OCI-LY3 (cell line): ENCODE results near the gene PSMC3IP.

Experiments
- H2AFZ ChIP-seq: fragments of 200-600, 300-600 bp; shearing (Covaris generic); 2 replicates; pipeline ENCODE4 v1.6.0; 2014; ENCODE audit warnings: antibody characterized with exemption, low read depth, low read length
- H3K27ac ChIP-seq: fragments of 200-600, 300-600 bp; sonication (generic); 2 replicates; pipeline ENCODE4 v1.5.1; 2014; ENCODE audit warnings: mild to moderate bottlenecking, low read length, moderate library complexity, mixed read lengths
- H3K27me3 ChIP-seq: fragments of 200-600, 300-600 bp; sonication (generic); 2 replicates; pipeline ENCODE4 v1.6.1; 2014; ENCODE audit warnings: low read depth, low read length, mixed read lengths
- H3K36me3 ChIP-seq: fragments of 200-600, 300-600 bp; sonication (generic); replicated peaks from 2 replicates; pipeline ENCODE3; 2014; ENCODE audit warnings: low read depth, low read length, mixed read lengths
- H3K4me1 ChIP-seq: fragments of 300-600, 200-600 bp; sonication (generic); 2 replicates; pipeline ENCODE4 v1.6.1; 2014; ENCODE audit warnings: low read length, mixed read lengths
- H3K4me2 ChIP-seq: fragments of 200-600, 300-600 bp; sonication (generic); 2 replicates; pipeline ENCODE4 v1.6.1; 2014; ENCODE audit warnings: low read length, mixed read lengths
- H3K4me3 ChIP-seq: fragments of 300-600, 200-600 bp; sonication (generic); 2 replicates; pipeline ENCODE4 v1.5.1; 2014; ENCODE audit warnings: antibody characterized with exemption, mild to moderate bottlenecking, low read length, moderate library complexity
- H3K79me2 ChIP-seq: fragments of 300-600, 200-600 bp; shearing (Covaris generic); 2 replicates; pipeline ENCODE4 v1.6.1; 2014; ENCODE audit warnings: mild to moderate bottlenecking, low read length, mixed read lengths
- H3K9ac ChIP-seq: fragments of 300-600, 200-600 bp; shearing (Covaris generic); 2 replicates; pipeline ENCODE4 v1.6.0; 2014; ENCODE audit warnings: mild to moderate bottlenecking, low read length, moderate library complexity
- H3K9me3 ChIP-seq: fragments of 200-600, 300-600 bp; shearing (Covaris generic); 2 replicates; pipeline ENCODE4 v1.6.1; 2014; ENCODE audit warnings: low read length, mixed read lengths; ENCODE audit not compliant: insufficient read depth
- H4K20me1 ChIP-seq: fragments of 200-600, 300-600 bp; sonication (generic); 2 replicates; pipeline ENCODE4 v1.6.1; 2016; ENCODE audit warnings: low read length, mixed read lengths; ENCODE audit not compliant: insufficient read depth
- CTCF ChIP-seq: fragments of 200-600, 300-600 bp; sonication (generic); IDR thresholded peaks from 2 replicates; pipeline ENCODE4 v1.5.1; 2014; ENCODE audit warnings: antibody characterized with exemption, low read length, low read depth
- EZH2phosphoT487 ChIP-seq: fragments of 200-600 bp; shearing (Covaris generic); IDR thresholded peaks from 2 replicates; pipeline ENCODE4 v1.6.1; 2018; ENCODE audit warnings: antibody characterized with exemption, mixed run types, low read depth

The PSMC3IP gene

GRCh38 chr17:42566883-42567573 lies 10.5 kb downstream of the PSMC3IP start, which contains the start of gene MLX:
TSS of gene MLX (plus strand) at chr17:42567100. CDS start at chr17:42567125, 25 bp downstream.
- Histone ChIP-seq H3K9me3 (no peaks in the 10 kb centered on the region), H3K27me3 (no peaks in the 10 kb centered on the region), H3K9ac (peak within 1 kb of the TSS; percentile 87), H3K79me2 (peaks cover 38% of the 10 kb centered on the region), H3K27ac (peak within 1 kb of the TSS; percentile 67), H3K4me2 (peak within 1 kb of the TSS; percentile 95), H4K20me1 (0 out of 2 replicates have a peak, but pooled peaks cover 2% of the 10 kb centered on the region), H2AFZ (0 out of 2 replicates have a peak within 1 kb of the TSS, but pooled peaks have one; percentile 28), H3K4me3 (peak within 1 kb of the TSS; percentile 91), H3K4me1 (peaks cover 31% of the 10 kb centered on the region), H3K36me3 (peaks cover 43% of the 10 kb centered on the region)
- TF ChIP-seq EZH2phosphoT487 (no peak), CTCF (no peak)

- Histone ChIP-seq H3K36me3 (peaks cover 36% of the 10 kb centered on the region), H3K27me3 (no peaks in the 10 kb centered on the region), H4K20me1 (0 out of 2 replicates have a peak, but pooled peaks cover 2% of the 10 kb centered on the region), H3K79me2 (peaks cover 44% of the 10 kb centered on the region), H3K4me3 (peak overlapping the region; percentile 91), H3K4me2 (peak overlapping the region; percentile 80), H3K9me3 (no peaks in the 10 kb centered on the region), H3K9ac (peak overlapping the region; percentile 51; the same call in 1 of the 2 replicates), H3K4me1 (peaks cover 33% of the 10 kb centered on the region), H2AFZ (no peak overlapping the region), H3K27ac (peak overlapping the region; percentile 32; the same call in 1 of the 2 replicates)
- TF ChIP-seq EZH2phosphoT487 (no peak), CTCF (no peak)
These were observed 11.2 kb downstream of the PSMC3IP start for GRCh38 chr17:42566215-42566882.

GRCh38 chr17:42565523-42566214 lies 11.9 kb downstream of the PSMC3IP start:
- Histone ChIP-seq H3K79me2 (peaks cover 46% of the 10 kb centered on the region), H3K27me3 (no peaks in the 10 kb centered on the region), H3K4me1 (peaks cover 35% of the 10 kb centered on the region), H3K4me2 (no peak overlapping the region), H3K9ac (no peak overlapping the region), H3K4me3 (no peak overlapping the region), H3K27ac (no peak overlapping the region), H3K36me3 (peaks cover 35% of the 10 kb centered on the region), H3K9me3 (no peaks in the 10 kb centered on the region), H4K20me1 (0 out of 2 replicates have a peak, but pooled peaks cover 2% of the 10 kb centered on the region), H2AFZ (no peak overlapping the region)
- TF ChIP-seq EZH2phosphoT487: no peak
- no peak for TF ChIP-seq CTCF
